HEK293 (cell line): Measurements from ENCODE around the gene COA3.

Experiments used
- CTCF ChIP-seq: fragments of 450-650 bp; formaldehyde crosslinking; IDR thresholded peaks from 2 replicates; pipeline ENCODE4 v1.5.1; 2016; ENCODE audit warnings: missing biosample characterization, missing genetic modification characterization
- KLF10 ChIP-seq: fragments of 450-650 bp; IDR thresholded peaks from 2 replicates; pipeline ENCODE4 v1.5.1; 2018; ENCODE audit warnings: missing biosample characterization, mild to moderate bottlenecking, missing genetic modification characterization
- PRDM2 ChIP-seq: fragments of 450-650 bp; formaldehyde crosslinking; IDR thresholded peaks from 2 replicates; pipeline ENCODE4 v1.5.1; 2016; ENCODE audit warnings: missing biosample characterization, missing genetic modification characterization, borderline replicate concordance
- TCF7L2 ChIP-seq: IDR thresholded peaks from 2 replicates; pipeline ENCODE4 v1.6.1; 2011; ENCODE audit warnings: low read depth, mild to moderate bottlenecking, inconsistent platforms, low read length, moderate library complexity, borderline replicate concordance
- ZBTB1 ChIP-seq: fragments of 450-650 bp; formaldehyde crosslinking; IDR thresholded peaks from 2 replicates; pipeline ENCODE4 v1.5.1; 2016; ENCODE audit warnings: missing biosample characterization, missing genetic modification characterization
- ZBTB21 ChIP-seq: fragments of 450-650 bp; formaldehyde crosslinking; IDR thresholded peaks from 2 replicates; pipeline ENCODE4 v1.5.1; 2017; ENCODE audit warnings: missing biosample characterization, missing genetic modification characterization
- ZNF138 ChIP-seq: fragments of 450-650 bp; formaldehyde crosslinking; IDR thresholded peaks from 2 replicates; pipeline ENCODE4 v1.5.1; 2016; ENCODE audit warnings: missing biosample characterization, missing genetic modification characterization, borderline replicate concordance
- ZNF549 ChIP-seq: fragments of 450-650 bp; IDR thresholded peaks from 2 replicates; pipeline ENCODE4 v1.5.1; 2018; ENCODE audit warnings: missing biosample characterization, missing genetic modification characterization, mild to moderate bottlenecking, inconsistent platforms, moderate library complexity

GRCh38 chr17:42783062-42783790 is 15.3 kb downstream of the COA3 start:
- TF ChIP-seq TCF7L2 (no peak), CTCF (tag by site-specific recombination) (no peak), ZNF138 (no peak), PRDM2 (tag by site-specific recombination) (no peak), ZBTB1 (tag by site-specific recombination) (no peak), ZBTB21 (tag by site-specific recombination) (no peak), KLF10 (tag by site-specific recombination) (no peak), ZNF549 (tag by site-specific recombination) (no peak)
